Skeletal muscle tissue (tissue), 5 donors: ENCODE measurements around the gene NPPB. TPM values are rescaled to one million over a fixed set of nuclear protein-coding genes. Genes with fewer than 3 reads are reported as not detected.

ENCODE experiments used
- H3K27ac ChIP-seq: one replicate; pipeline ENCODE4 v1.7.0; 2013; ENCODE audit warnings: mild to moderate bottlenecking, low read depth, low read length, inconsistent platforms
- H3K27me3 ChIP-seq, 3 donors: one replicate each; pipeline ENCODE4 v1.7.0; 2013; ENCODE audit warnings: low read length in 3 of 3; ENCODE audit not compliant: control insufficient read depth in 3 of 3, insufficient read depth in 3 of 3
- H3K36me3 ChIP-seq, 3 donors: one replicate each; pipeline ENCODE4 v1.7.0; 2013; ENCODE audit warnings: low read length in 3 of 3; ENCODE audit not compliant: control insufficient read depth in 3 of 3, insufficient read depth in 3 of 3
- H3K4me1 ChIP-seq, 3 donors: one replicate each; pipeline ENCODE4 v1.7.0; 2013; ENCODE audit warnings: low read length in 3 of 3, mild to moderate bottlenecking in 3 of 3; ENCODE audit not compliant: control insufficient read depth in 3 of 3, insufficient read depth in 3 of 3
- H3K4me3 ChIP-seq, 3 donors: one replicate each; pipeline ENCODE4 v1.7.0; 2013; ENCODE audit warnings: low read length in 3 of 3
- H3K9ac ChIP-seq, 3 donors: one replicate each; pipeline ENCODE4 v1.7.0; 2013; ENCODE audit warnings: low read length in 3 of 3, mild to moderate bottlenecking in 3 of 3, moderate library complexity in 2 of 3, low read depth in 1 of 3
- H3K9me3 ChIP-seq, 3 donors: one replicate each; pipeline ENCODE4 v1.7.0; 2013; ENCODE audit warnings: low read length in 3 of 3; ENCODE audit not compliant: control insufficient read depth in 3 of 3
- small RNA-seq: library from RNA; depleted of rRNA; stranded (forward); fragments of <200 nt; gene quantifications from one replicate; pipeline ENCODE3, GENCODE V24; 2014
- total RNA-seq: library from RNA; depleted of rRNA; stranded (reverse); fragments of >200 nt; gene quantifications from one replicate; pipeline ENCODE4 v1.2.3, GENCODE V29; 2014
- donor health status: Osteomylitis.

NPPB gene
- total RNA-seq, 1 donor from 2014 or later = 1.0 TPM

DNA sequence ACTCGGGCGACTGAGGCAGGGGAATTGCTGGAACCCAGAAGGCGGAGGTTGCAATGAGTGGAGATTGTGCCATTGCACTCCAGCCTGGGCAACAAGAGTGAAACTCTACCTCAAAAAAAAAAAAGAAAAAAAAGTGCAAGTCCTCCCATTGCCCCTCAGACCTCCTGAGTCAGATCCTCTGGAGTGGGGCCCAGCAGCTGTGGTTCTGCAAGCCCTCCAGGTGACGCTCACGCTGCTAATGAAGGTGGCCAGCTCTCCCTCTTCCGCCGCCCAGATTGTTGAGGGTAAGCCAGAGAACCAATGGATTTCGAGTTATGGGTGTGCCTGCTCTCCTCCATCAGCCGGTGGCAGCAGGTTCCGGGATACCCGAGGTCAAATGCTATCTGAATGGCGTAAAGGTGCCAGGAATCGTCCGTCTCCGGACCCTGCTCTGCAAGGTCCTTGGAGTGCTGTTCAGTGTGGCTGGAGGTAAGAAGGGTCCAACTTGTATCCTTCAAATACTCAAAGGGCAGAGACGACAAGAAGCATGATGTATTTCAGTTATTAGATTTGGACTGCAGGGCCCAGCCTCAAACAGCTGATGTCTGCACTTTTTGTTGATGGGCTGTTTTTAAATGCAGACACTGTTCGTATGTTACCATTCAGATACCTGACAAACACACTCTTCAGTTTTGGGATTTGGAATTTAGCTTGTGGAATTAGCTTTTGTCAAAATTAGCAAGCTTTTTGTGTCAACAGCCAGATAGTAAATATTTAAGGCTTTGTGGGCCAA lies 35.2 kb downstream of the NPPB start:
- H3K9me3 ChIP-seq = no peaks in the 10 kb centered on the region
- no peak overlapping the region for H3K27ac ChIP-seq
- H3K36me3 ChIP-seq = peaks cover 58 to 78% (median 73%) of the 10 kb centered on the region in 3 donors
- H3K9ac ChIP-seq = peak overlapping the region in 1 of 3 donors; percentile 20
- no peaks in the 10 kb centered on the region for H3K4me1 ChIP-seq
- H3K27me3 ChIP-seq = no peaks in the 10 kb centered on the region
- H3K4me3 ChIP-seq = no peak overlapping the region

DNA sequence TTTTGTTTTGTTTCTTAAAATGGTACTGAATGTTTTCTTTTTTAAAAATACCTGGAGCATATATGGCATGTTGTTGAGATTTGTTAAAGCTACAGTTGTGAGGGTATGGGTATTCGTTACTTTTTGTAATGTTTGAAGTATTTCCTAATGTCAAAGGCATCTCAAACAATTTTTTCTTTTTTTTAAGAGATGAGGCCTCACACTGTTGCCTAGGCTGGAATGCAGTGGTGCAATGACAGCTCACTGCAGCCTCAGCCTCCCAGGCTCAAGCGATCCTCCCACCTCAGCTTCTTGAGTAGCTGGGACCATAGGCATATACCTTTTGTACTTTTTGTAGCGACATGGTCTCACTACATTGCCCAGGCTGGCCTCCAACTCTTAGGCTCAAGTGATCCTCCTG lies 36.7 kb downstream of the NPPB start:
- Histone ChIP-seq H3K27ac (no peak overlapping the region), H3K4me1 (no peaks in the 10 kb centered on the region), H3K36me3 (peaks cover 54 to 76% (median 67%) of the 10 kb centered on the region in 3 donors), H3K9ac (no peak overlapping the region), H3K4me3 (no peak overlapping the region), H3K27me3 (no peaks in the 10 kb centered on the region), H3K9me3 (no peaks in the 10 kb centered on the region)

DNA sequence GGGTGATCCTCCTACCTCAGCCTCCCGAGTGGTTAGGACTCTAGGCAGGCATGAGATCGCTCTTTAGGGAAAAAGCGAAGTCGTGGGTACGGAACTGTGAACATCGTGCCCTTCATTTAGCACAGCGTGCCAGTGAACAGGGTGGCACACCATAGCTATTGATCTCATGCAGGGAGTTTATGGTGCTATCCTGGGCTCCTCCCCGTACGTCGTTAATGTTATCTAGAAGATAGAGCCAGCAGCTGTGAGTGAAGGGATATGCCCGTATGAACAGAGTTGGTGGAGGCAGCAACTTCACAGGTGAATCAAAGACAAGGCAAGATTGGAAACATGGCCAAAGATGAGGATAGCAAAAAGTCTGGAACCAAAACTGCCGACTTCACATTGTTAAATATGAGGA lies 41.6 kb downstream of the NPPB start:
- Histone ChIP-seq H3K27ac (no peak overlapping the region), H3K27me3 (no peaks in the 10 kb centered on the region), H3K36me3 (peaks cover 39 to 60% (median 49%) of the 10 kb centered on the region in 3 donors), H3K4me3 (no peak overlapping the region), H3K9ac (no peak overlapping the region), H3K4me1 (no peaks in the 10 kb centered on the region), H3K9me3 (no peaks in the 10 kb centered on the region)

DNA sequence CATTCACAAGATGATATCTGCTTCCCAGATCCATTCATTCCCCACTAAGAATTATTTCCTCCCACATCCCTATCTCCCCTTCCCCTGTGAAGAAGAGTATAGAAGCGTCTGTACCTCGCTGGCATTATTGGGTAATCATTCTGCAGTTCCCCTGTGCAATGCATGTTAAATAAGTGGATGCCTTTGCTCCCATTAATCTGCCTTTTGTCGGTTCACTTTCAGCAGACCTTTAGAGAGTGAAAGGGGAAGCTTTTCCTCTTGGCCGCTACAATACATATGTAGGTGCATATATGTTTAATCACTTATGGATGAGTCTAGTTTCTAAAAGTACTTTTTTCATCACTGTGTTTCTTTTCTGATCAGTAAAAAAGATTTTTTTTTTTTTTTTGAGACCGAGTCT lies 45.7 kb downstream of the NPPB start:
- Histone ChIP-seq H3K36me3 (peaks cover 38 to 47% (median 40%) of the 10 kb centered on the region in 3 donors), H3K4me3 (no peak overlapping the region), H3K9ac (no peak overlapping the region), H3K27me3 (no peaks in the 10 kb centered on the region), H3K4me1 (peaks cover 0 to 3% (median 2%) of the 10 kb centered on the region in 3 donors), H3K9me3 (no peaks in the 10 kb centered on the region), H3K27ac (no peak overlapping the region)

Small RNAs within 50 kb of the gene (small RNA-seq; reads per million reads assigned to genes)
- gene RF02156 = not detected
- gene RF02157 = not detected
- not detected for gene RF02158

Other genes starting within 250 kb of the NPPB start
- 0.52 TPM for gene FBXO2, start 204.5 kb downstream of the NPPB start, total RNA-seq
- 3.1 TPM for gene FBXO44, start 204.1 kb downstream of the NPPB start, total RNA-seq
- gene FBXO6, start 194.7 kb downstream of the NPPB start, total RNA-seq = 2.6 TPM
- gene MAD2L2, start 177.8 kb downstream of the NPPB start, total RNA-seq = 19.8 TPM
- not detected for gene DRAXIN, start 167.2 kb downstream of the NPPB start, total RNA-seq
- gene AGTRAP, start 122.8 kb downstream of the NPPB start, total RNA-seq = 15.7 TPM
- gene C1orf167, start 96.8 kb downstream of the NPPB start, total RNA-seq = 6.8 TPM
- 43.3 TPM for gene MTHFR, start 53.0 kb downstream of the NPPB start, total RNA-seq
- gene CLCN6, start 52.8 kb downstream of the NPPB start, total RNA-seq = 3.7 TPM
- gene NPPA, start 11.2 kb downstream of the NPPB start, total RNA-seq = 4.2 TPM
- gene KIAA2013, start 67.5 kb upstream of the NPPB start, total RNA-seq = 20.9 TPM
- gene PLOD1, start 75.8 kb upstream of the NPPB start, total RNA-seq = 97.6 TPM
- gene MFN2, start 121.5 kb upstream of the NPPB start, total RNA-seq = 37.6 TPM
- 26.1 TPM for gene MIIP, start 160.6 kb upstream of the NPPB start, total RNA-seq
- 0.52 TPM for gene TNFRSF8, start 204.4 kb upstream of the NPPB start, total RNA-seq